Activated CD4-positive, CD25-positive, alpha-beta regulatory T cell (primary cell): ENCODE measurements around the gene WDFY4.

Experiments used
- DNase-seq, 4 experiments: peaks; one replicate each; lab custom pipeline; 2025; lab: John Stamatoyannopoulos, UW

Gene WDFY4

DNA sequence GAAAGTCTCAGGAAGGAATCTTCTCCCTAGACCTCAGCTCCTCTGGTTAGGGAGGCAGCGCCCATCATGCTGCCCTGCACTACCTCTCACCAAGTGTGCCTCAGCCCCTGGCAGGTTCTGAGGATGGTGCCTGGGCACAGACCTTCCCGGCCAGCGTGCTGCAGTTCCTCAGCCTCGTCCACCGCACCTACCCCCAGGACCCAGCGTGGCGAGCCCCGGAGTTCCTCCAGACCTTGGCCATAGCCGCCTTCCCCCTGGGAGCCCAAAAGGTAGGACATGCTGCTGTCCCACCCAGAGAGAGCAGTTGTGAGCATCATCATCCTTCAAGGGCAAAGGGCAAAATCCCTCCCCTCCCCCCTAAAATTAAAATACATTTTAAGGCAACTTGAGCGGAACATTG, 132.5 kb downstream of the WDFY4 start:
- no peak for DNase-seq

- DNase-seq = no peak
Measured at GRCh38 chr10:48818081-48818480, 133.4 kb downstream of the WDFY4 start.

- DNase-seq = no peak
Measured at GRCh38 chr10:48818861-48819520, 134.3 kb downstream of the WDFY4 start.

DNA sequence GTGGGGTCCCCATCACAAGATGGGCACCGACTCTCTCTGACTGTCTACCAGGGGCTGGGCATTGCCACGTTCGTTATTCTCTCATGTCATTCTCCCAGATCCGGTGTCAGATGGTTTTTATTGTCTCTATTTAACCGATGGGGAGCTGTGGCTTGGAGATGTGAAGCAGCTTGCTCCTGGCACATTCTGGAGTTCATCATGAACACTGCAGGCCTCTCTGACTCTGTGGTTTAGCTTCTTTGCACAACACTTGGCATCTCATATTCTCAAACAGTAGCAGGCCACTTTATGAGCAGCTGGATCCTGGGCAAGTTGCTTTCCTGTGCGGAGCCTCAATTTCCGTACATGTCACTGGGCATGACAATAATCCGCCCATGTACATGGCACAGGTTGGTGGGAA, 135.1 kb downstream of the WDFY4 start:
- no peak for DNase-seq

DNA sequence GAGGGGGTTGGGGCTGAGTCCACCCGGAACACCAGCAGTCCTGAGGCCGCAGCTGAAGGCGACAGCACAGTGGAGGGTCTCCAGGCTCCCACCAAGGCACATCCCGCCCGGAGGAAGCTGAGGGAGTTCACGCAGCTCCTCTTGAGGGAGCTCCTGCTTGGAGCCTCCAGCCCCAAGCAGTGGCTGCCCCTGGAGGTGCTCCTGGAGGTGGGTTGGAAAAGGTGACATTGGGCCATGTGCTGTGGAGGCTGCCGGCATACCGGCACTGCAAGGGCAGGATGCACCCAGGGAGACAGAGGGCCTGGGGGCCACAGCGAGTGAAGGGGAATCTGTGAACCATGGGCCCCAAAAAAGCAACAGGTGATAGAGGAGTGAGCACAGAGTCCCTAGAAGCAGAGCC, 135.6 kb downstream of the WDFY4 start:
- no peak for DNase-seq

GRCh38 chr10:48820699-48821098, 136.0 kb downstream of the WDFY4 start:
- no peak for DNase-seq

DNA sequence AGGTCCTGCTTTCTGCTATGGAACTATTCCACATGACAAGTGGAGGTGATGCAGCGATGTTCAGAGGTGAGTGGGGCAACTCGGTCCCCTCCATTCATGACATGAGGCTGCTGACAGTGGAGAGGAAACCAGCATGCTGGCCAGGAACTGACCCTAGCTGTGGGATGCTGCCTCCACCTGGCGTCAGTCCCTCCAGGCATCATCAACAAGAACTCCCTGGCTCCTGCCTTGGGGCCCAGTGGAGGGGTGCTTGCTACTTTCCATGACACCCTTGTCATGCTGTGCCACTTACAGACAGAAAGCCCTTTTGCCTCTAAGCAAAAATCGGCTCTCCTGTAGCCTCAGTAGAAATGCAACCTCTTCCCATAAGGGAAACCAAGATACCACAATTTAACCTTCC, 136.4 kb downstream of the WDFY4 start:
- DNase-seq = no peak

GRCh38 chr10:48821692-48822091, 137.0 kb downstream of the WDFY4 start:
- no peak for DNase-seq

DNA sequence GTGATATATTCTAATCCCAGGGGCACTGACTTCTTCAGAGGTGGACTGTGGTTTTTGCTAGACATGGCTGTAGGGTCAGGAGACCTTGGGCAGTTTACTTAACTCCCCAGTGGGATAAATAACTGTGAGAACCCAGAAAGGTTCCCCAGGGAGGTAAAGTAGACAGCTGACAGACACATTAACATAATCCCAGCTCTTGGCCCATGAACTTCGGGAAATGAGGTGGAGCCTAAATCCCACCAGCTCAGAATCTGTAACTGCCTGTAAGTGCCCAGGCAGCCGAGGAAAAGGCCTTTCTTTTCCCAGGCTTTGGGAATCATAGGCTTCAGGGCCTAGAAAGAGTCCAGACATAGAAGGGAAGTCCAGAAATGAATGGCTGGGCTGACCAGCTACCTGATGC, 149.0 kb downstream of the WDFY4 start:
- no peak for DNase-seq

DNA sequence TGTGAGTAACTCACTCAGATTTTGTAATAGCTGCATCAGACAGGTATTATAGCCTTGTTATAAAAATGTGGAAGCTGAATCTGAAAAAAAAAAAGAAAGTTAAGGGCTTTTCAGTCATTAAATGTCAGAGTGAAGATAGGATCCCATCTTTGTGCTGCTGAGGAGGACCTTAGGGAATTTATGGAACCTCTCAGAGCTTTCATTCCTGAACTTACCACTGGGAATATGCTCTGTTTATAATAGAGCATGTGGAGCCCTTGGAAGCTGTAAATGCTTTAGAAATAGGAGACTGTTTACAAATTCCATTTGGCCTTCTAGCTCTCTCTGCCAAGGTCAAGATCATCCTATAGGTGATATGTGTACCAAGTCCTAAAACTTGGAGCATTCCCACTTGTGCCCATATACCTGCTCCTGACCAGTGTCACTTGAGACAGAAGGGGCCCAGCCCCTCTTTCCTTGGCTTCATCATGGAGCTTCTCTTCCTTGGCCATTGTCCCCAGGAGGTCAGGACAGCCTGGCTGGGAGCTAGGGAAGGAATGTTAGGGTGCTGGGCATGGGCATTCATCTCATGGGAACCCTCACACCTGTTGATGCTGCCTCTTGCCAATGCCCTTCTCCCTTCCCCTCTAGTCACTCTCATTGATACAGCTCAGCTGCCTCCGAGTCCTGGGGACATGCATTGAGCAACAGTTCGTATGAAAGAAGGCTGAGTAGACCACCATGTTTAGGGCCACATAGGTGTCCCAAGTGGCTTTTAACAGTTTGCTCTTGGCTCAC, 149.7 kb downstream of the WDFY4 start:
- no peak for DNase-seq

GRCh38 chr10:48835781-48836180, 151.1 kb downstream of the WDFY4 start:
- DNase-seq = no peak

DNA sequence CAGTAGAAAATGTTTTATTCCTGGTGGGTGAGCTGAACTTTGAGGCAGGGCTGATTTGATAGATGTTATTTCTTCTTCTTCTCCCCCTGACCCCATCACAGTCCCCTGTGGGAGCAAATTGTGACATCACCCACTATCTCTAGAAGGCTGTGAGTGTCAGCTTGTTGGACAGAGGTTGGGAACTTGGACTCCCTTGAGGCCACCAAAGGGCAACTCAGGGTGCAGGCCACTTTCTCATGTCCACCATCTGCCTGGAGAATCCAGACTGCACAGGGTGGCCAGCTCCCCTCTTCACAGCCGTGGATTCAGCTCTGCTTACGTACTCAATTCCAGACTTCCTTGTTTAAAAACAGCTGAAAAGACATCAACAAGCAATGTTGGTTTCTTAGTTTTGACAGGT, 151.9 kb downstream of the WDFY4 start:
- DNase-seq = no peak

DNA sequence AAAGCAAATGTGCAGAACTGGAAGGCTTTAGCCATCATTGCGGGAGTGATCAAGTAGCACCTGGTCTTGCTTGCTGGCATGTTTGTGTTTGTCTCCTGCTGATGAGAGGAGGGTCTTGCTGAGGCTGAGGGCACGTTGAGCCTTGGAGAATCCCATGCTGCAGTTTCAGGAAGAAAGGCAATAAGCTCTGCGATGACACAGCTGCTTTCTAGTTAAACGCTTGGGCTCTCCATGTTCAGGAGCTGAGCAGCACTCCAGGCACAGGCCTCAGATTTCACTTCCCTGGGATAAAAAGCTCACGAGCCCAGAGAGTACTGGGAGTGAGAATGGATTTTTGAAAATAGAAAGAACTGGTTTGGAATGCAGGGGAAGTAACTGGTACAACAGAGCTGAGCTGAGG, 154.2 kb downstream of the WDFY4 start:
- no peak for DNase-seq

- no peak for DNase-seq
Measured at GRCh38 chr10:48839809-48840679, 155.4 kb downstream of the WDFY4 start.

- DNase-seq = no peak
Measured at GRCh38 chr10:48842231-48842630, 157.6 kb downstream of the WDFY4 start.

GRCh38 chr10:48843198-48843597, 158.5 kb downstream of the WDFY4 start:
- no peak for DNase-seq

- DNase-seq = no peak
Measured at GRCh38 chr10:48844616-48845015, 159.9 kb downstream of the WDFY4 start.

- no peak for DNase-seq
Measured at GRCh38 chr10:48845512-48845911, 160.8 kb downstream of the WDFY4 start.

GRCh38 chr10:48847691-48848090, 163.0 kb downstream of the WDFY4 start:
- no peak for DNase-seq

DNA sequence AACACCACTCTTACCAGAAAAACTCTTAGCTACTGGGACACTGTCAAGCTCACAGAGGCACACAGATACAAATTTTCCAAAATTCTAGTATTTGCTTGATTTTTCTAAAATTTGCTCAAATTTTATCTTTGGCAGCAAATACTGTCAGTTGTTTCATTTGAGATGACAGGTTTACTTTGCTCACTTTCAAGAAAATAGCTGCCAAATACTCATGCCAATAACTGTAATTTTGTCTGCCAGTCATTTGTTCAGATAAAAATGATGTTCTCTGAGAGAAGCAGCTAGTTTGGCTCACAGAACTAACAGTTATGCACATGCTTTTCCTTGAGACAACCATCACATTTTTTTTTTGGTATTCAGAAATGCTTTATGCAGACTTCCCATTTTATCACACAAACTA, 172.2 kb downstream of the WDFY4 start:
- no peak for DNase-seq

GRCh38 chr10:48872234-48872633, 187.6 kb downstream of the WDFY4 start:
- no peak for DNase-seq

DNA sequence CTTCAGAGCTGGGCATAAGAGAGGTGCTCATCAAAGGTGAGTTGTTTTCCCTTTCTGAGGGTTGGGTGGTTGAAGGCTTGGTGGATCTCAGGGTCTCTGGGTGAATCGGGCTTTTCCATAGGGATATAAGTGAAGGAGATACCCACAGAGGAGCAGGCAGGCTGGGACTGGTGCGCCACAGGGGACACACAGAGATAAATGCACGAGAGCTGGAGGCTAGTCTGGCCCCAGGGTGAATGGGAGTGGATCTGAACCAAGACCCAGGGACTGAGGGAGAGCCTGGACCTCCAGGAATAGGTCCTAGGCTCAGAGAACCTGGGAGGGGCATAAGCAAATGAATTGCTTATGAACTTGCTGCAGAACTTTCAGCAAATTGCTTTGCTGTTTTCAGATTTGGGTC, 193.4 kb downstream of the WDFY4 start:
- no peak for DNase-seq

- DNase-seq = no peak
Measured at GRCh38 chr10:48879451-48879850, 194.8 kb downstream of the WDFY4 start.
